GM19395 (cell line): ENCODE results near the gene TERT.
"Not testable (repeated sequence)": the region's sequence is repeated elsewhere in the genome, so short reads cannot be mapped to it uniquely, and the experiment has no call there.

ENCODE experiments used
- ATAC-seq: cut with Tn5 transposase; IDR thresholded peaks from one replicate; pipeline ENCODE4 v1.9.1; 2021; ENCODE audit warnings: mild to moderate bottlenecking, moderate library complexity; ENCODE audit not compliant: unreplicated experiment

TERT gene

DNA sequence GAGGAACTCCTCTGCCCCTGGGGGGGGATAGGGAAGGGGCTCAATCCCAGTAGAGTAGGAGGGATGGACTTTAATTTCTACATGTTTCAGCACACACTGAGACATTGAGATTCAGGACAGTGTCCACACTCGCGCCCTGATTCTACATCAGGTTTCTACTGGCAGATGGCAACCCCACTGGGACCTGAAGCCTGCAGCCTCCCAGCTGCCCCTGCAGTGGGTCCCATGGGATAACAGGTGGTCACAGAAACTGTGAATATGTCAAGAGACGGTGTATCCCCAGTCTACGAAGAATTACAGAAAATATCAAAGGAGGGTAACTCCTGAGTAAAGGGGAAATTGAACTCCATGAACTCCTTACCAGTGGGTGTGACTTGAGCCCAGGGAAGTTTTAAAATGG is 2.4 kb upstream of the TERT start:
- no peak for ATAC-seq

DNA sequence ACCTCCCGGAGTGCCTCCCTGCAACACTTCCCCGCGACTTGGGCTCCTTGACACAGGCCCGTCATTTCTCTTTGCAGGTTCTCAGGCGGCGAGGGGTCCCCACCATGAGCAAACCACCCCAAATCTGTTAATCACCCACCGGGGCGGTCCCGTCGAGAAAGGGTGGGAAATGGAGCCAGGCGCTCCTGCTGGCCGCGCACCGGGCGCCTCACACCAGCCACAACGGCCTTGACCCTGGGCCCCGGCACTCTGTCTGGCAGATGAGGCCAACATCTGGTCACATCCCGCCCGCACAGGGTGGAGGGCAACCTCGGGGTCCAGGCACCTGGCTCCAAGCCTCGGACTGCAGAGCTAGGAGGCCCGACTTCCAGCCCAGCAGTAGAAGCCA is 776 bp upstream of the TERT start:
- ATAC-seq: no peak

DNA sequence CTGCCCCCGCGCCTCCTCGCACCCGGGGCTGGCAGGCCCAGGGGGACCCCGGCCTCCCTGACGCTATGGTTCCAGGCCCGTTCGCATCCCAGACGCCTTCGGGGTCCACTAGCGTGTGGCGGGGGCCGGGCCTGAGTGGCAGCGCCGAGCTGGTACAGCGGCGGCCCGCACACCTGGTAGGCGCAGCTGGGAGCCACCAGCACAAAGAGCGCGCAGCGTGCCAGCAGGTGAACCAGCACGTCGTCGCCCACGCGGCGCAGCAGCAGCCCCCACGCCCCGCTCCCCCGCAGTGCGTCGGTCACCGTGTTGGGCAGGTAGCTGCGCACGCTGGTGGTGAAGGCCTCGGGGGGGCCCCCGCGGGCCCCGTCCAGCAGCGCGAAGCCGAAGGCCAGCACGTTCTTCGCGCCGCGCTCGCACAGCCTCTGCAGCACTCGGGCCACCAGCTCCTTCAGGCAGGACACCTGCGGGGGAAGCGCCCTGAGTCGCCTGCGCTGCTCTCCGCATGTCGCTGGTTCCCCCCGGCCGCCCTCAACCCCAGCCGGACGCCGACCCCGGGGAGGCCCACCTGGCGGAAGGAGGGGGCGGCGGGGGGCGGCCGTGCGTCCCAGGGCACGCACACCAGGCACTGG is 548 bp downstream of the TERT start:
- no peak for ATAC-seq

DNA sequence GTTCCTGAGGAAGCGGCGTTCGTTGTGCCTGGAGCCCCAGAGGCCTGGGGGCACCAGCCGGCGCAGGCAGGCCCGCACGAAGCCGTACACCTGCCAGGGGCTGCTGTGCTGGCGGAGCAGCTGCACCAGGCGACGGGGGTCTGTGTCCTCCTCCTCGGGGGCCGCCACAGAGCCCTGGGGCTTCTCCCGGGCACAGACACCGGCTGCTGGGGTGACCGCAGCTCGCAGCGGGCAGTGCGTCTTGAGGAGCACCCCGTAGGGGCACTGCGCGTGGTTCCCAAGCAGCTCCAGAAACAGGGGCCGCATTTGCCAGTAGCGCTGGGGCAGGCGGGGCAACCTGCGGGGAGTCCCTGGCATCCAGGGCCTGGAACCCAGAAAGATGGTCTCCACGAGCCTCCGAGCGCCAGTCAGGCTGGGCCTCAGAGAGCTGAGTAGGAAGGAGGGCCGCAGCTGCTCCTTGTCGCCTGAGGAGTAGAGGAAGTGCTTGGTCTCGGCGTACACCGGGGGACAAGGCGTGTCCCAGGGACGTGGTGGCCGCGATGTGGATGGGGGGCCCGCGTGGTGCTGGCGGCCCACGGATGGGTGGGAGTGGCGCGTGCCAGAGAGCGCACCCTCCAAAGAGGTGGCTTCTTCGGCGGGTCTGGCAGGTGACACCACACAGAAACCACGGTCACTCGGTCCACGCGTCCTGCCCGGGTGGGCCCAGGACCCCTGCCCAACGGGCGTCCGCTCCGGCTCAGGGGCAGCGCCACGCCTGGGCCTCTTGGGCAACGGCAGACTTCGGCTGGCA is 1.3 kb downstream of the TERT start:
- ATAC-seq: no peak

DNA sequence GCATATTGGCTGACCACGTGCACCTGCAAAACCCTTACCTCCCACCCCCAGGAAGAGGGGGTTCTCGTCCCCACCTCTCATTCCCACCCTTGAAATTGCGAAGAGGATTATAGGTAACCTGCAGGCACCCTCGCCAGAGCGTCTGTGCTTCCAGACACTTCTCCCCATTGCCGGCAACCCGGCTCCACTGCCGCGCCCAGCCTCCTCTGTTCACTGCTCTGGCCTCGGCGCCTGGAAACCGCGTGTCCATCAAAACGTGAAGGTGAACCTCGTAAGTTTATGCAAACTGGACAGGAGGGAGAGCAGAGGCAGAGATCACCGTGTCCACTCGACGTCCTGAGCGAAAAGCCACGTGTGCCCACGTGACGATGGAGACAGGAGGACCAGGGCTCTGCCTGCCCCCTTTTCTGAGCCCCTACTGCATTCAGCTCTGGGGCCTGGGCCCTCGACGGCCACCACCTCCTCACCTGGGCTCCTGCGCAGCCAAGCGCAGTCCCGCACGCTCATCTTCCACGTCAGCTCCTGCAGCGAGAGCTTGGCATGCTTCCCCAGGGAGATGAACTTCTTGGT is 1.9 kb downstream of the TERT start:
- no peak for ATAC-seq

DNA sequence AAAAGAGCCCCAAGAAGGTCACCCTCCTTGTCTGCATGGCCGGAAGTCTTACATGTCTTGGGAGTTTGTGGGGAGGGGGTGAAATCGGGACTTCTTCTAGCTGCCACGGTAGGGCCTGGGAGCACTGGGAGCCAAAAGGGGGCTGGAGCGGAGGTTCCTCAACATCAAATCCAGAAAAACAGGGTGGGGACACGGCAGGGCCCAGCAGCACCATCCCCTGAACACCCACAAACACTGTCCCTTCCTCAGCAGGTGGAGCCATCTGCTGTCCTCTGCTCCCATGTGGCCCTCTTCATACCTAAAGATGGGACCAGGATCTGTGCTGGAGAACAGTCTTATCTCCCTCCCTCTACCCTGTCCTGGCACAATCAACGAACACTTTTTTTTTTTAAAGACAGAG is 2.7 kb downstream of the TERT start:
- no peak for ATAC-seq

DNA sequence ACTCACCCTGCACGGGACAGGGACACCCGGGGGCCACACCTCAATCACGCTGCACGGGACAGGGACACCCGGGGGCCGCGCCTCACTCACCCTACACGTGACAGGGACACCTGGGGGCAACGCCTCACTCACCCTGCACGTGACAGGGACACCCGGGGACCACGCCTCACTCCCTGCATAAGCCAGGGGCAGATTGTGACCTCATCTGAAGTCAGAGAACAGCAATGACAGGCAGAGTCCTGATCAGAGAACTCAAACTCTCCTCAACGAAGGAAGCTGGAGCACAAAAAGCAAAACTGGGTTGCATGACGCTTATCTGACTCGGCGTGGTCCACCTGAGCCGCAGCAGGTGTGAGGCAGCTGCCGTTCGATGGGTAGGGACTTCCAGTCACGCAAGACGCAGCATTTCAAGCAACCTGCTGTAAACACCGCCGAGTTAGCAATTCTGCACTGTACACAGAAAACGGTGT is 3.2 kb downstream of the TERT start:
- no peak for ATAC-seq

DNA sequence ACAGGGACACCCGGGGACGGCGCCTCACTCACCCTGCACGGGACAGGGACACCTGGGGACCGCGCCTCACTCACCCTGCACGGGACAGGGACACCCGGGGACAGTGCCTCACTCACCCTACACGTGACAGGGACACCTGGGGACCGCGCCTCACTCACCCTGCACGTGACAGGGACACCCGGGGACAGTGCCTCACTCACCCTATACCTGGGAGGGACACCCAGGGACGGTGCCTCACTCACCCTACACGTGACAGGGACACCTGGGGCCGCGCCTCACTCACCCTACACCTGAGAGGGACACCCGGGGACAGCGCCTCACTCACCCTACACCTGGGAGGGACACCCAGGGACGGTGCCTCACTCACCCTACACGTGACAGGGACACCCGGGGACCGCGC is 3.9 kb downstream of the TERT start:
- not testable (repeated sequence) for ATAC-seq

DNA sequence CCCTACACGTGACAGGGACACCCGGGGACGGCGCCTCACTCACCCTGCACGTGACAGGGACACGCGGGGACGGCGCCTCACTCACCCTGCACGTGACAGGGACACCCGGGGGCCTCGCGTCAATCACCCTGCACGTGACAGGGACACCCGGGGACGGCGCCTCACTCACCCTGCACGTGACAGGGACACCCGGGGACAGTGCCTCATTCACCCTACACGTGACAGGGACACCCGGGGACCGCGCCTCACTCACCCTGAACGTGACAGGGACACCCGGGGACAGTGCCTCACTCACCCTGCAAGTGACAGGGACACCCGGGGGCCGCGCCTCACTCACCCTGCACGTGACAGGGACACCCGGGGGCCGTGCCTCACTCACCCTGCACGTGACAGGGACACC is 5.3 kb downstream of the TERT start:
- ATAC-seq: not testable (repeated sequence)

DNA sequence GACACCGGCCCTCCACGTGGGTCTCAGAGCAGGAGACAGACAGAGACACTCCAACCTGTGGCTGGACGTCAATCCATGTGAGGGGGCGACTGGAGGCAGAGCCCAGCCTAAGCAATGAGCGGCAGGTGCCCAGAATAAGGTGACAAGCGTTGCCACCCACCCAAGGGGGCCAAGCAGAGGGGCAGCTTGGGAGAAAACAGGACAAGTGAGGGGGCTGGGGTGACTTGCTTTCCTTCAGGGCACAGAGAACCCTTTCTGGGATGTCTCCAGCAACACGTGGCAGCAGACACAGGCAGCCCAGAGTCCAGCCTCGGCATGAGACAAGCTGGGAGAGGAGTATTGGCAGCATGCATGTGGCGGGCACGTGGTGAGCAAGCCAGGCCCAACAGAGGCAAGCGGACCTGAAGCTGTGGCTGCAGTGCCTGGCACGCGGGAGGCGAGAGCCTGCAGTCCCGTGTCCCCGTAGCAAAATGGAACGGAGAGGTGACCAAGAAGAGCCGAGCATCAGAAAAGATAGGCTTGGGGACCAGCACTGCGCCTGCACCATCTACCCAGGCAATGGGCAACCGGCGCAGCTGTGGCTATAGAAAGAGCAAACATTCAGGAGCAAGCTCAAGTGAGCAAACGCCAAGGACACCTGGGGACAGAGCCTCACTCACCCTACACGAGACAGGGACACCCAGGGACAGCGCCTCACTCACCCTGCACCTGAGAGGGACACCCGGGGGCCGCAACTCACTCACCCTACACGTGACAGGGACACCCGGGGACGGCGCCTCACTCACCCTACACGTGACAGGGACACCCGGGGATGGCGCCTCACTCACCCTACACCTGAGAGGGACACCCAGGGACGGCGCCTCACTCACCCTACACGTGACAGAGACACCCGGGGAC is 6.2 kb downstream of the TERT start:
- no peak for ATAC-seq

DNA sequence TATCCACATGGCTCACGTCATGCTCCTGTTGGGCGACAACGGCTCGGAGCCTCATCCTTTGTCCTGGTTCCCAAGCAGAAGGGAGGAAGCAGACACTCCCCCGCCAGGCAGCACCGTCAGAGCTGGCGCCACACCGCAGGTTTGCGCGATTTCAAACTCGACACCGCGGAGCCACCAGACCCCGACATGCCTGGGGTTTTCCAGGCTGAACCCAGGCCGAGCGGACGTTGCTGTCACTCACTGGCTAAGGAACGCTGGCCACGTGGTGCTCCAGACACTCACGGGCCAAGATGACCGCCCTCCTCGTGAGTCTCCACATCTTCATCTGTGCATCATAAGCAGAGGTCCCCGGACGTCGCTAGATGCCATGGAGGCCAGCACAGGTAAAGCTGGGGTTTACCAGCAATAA is 9.0 kb downstream of the TERT start:
- no peak for ATAC-seq

DNA sequence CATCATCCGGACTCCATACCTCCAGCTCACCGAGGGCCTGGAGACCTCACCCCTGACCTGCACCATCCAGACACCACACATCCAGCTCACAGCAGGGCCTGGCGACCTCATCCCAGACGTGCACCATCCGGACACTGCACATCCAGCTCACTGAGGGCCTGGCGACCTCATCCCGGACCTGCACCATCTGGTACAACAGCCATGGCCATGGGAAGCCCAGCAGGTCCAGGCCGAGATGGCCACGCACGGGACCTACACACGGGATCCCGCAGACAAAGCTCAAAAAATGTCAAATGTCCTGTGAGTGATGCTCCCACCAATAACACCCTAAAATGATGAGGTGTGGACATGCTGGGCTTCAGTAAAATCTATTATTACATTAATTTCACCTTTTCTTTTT is 9.7 kb downstream of the TERT start:
- ATAC-seq: no peak

DNA sequence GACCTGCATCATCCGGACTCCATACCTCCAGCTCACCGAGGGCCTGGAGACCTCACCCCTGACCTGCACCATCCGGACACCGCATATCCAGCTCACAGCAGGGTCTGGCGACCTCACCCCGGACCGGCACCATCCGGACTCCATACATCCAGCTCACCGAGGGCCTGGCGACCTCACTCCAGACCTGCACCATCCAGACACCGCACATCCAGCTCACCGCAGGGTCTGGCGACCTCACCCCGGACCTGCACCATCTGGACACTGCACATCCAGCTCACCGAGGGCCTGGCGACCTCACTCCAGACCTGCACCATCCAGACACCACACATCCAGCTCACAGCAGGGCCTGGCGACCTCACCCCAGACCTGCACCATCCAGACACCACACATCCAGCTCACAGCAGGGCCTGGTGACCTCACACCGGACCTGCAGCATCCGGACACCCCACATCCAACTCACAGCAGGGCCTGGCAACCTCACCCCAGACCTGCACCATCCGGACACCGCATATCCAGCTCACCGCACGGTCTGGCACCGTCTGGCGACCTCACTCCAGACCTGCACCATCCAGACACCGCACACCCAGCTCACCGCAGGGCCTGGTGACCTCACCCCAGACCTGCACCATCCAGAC is 10.4 kb downstream of the TERT start:
- not testable (repeated sequence) for ATAC-seq

DNA sequence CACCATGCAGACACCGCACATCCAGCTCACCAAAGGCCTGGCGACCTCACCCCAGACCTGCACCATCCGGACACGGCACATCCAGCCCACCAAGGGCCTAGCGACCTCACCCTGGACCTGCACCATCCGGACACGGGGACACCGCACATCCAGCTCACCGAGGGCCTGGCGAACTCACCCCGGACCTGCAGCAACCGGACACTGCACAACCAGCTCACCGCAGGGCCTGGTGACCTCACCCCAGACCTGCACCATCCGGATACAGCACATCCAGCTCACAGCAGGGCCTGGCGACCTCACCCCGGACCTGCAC is 11.2 kb downstream of the TERT start:
- not testable (repeated sequence) for ATAC-seq

DNA sequence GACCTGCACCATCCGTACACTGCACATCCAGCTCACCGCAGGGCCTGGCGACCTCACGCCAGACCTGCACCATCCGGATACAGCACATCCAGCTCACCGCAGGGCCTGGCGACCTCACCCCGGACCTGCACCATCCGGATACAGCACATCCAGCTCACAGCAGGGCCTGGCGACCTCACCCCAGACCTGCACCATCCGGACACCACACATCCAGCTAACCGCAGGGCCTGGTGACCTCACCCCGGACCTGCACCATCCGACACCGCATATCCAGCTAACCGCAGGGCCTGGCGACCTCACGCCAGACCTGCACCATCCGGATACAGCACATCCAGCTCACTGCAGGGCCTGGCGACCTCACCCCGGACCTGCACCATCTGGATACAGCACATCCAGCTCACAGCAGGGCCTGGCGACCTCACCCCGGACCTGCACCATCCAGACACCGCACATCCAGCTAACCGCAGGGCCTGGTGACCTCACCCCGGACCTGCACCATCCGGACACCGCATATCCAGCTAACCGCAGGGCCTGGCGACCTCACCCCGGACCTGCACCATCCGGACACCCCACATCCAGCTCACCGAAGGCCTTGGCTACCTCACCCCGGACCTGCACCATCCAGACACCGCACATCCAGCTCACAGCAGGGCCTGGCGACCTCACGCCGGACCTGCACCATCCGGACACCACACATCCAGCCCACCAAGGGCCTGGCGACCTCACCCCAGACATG is 11.7 kb downstream of the TERT start:
- ATAC-seq: not testable (repeated sequence)

DNA sequence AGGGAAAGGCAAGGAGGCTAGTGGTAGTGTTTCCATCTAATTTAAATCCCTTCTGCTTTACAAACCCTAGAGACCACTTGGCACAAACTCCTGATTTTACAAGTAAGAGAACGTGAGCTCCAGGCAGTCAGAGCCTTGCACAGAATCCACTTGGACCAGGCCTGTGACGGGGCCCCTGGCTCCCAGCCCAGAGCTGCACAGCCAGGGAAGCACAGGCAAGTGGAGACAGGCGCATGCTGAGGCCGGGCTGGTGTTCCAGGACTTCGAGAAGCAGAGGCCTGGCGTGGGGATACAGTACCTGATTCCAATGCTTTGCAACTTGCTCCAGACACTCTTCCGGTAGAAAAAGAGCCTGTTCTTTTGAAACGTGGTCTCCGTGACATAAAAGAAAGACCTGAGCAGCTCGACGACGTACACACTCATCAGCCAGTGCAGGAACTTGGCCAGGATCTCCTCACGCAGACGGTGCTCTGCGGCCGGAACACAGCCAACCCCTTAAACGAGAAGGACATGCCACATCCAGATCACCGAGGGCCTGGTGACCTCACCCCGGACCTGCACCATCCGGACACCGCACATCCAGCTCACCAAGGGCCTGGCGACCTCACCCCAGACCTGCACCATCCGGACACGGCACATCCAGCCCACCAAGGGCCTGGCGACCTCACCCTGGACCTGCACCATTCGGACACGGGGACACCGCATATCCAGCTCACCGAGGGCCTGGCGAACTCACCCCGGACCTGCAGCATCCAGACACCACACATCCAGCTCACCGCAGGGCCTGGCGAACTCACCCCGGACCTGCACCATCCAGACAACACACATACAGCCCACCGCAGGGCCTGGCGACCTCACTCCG is 12.5 kb downstream of the TERT start:
- ATAC-seq: no peak

DNA sequence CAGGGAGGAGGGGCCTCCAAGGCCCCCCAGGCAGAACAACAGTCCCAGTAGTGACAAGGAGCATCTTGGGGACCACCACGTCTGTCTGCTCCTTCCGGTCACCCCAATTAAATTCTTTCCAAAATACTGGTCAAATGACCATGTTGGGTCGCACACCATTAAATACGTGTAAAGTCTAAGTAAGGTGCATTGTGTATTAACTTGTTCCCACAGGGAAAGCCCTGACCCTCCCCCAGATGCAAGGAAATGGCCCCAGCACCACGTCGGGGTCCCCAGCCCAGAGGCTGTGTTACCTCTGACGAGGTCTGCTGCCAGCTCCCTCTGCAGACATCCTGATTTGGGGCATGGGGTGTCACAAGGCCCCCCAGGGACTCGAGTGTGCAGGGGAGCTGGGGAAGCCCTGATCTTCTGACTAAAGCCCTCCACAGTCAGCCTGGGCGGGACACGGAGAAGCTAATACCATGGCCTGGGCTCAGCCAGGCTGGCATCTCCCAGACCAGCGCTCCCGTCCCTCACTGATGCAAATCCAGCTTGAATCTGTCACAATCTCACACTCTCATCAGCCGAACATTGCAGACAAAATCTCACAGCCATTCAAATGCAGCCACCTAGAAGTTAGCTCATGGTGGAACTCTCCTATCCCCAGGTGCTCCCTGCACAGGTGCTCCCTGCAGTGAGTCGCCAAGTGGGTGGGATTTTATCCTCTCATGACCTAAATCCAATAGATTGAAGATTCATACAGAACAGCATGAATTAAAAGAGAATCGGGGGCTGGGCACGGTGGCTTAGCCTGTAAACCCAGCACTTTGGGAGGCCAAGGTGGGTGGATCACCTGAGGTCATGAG is 13.6 kb downstream of the TERT start:
- ATAC-seq: no peak
